ENCODE results near the gene BTN1A1.

- TF ChIP-seq, protein P1, sequence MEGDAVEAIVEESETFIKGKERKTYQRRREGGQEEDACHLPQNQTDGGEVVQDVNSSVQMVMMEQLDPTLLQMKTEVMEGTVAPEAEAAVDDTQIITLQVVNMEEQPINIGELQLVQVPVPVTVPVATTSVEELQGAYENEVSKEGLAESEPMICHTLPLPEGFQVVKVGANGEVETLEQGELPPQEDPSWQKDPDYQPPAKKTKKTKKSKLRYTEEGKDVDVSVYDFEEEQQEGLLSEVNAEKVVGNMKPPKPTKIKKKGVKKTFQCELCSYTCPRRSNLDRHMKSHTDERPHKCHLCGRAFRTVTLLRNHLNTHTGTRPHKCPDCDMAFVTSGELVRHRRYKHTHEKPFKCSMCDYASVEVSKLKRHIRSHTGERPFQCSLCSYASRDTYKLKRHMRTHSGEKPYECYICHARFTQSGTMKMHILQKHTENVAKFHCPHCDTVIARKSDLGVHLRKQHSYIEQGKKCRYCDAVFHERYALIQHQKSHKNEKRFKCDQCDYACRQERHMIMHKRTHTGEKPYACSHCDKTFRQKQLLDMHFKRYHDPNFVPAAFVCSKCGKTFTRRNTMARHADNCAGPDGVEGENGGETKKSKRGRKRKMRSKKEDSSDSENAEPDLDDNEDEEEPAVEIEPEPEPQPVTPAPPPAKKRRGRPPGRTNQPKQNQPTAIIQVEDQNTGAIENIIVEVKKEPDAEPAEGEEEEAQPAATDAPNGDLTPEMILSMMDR (IDR thresholded peaks at IDR 0.05): no peak
- no peak for TF ChIP-seq POLR2A (IDR thresholded peaks at IDR 0.05)
Measured at GRCh38 chr6:26525838-26526237, 25.7 kb downstream of the BTN1A1 start.
